22Rv1 (cell line): ENCODE data around the gene IPO5.

Experiments used
- ZFX ChIP-seq: fragments of 450-650 bp; IDR thresholded peaks from 2 replicates; pipeline ENCODE4 v1.6.1; 2017; ENCODE audit warnings: antibody characterized with exemption, borderline replicate concordance
- TF ChIP-seq, protein P1 (sequence below): fragments of 450-650 bp; IDR thresholded peaks from 2 replicates; pipeline ENCODE4 v1.5.1; 2017; ENCODE audit warnings: mild to moderate bottlenecking

GRCh38 chr13:97912139-97912535 lies 41.3 kb upstream of the IPO5 start:
- TF ChIP-seq, protein P1, sequence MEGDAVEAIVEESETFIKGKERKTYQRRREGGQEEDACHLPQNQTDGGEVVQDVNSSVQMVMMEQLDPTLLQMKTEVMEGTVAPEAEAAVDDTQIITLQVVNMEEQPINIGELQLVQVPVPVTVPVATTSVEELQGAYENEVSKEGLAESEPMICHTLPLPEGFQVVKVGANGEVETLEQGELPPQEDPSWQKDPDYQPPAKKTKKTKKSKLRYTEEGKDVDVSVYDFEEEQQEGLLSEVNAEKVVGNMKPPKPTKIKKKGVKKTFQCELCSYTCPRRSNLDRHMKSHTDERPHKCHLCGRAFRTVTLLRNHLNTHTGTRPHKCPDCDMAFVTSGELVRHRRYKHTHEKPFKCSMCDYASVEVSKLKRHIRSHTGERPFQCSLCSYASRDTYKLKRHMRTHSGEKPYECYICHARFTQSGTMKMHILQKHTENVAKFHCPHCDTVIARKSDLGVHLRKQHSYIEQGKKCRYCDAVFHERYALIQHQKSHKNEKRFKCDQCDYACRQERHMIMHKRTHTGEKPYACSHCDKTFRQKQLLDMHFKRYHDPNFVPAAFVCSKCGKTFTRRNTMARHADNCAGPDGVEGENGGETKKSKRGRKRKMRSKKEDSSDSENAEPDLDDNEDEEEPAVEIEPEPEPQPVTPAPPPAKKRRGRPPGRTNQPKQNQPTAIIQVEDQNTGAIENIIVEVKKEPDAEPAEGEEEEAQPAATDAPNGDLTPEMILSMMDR, result no peak
- TF ChIP-seq ZFX, result no peak
